Femur (tissue), 1 donor: ENCODE results near the gene INO80.
"Not testable (repeated sequence)": the region's sequence is repeated elsewhere in the genome, so short reads cannot be mapped to it uniquely, and the experiment has no call there.

Experiments used
- DNase-seq: peaks from one replicate; pipeline ENCODE4 v3.0.0-alpha.2; 2017

The INO80 gene, protein sequence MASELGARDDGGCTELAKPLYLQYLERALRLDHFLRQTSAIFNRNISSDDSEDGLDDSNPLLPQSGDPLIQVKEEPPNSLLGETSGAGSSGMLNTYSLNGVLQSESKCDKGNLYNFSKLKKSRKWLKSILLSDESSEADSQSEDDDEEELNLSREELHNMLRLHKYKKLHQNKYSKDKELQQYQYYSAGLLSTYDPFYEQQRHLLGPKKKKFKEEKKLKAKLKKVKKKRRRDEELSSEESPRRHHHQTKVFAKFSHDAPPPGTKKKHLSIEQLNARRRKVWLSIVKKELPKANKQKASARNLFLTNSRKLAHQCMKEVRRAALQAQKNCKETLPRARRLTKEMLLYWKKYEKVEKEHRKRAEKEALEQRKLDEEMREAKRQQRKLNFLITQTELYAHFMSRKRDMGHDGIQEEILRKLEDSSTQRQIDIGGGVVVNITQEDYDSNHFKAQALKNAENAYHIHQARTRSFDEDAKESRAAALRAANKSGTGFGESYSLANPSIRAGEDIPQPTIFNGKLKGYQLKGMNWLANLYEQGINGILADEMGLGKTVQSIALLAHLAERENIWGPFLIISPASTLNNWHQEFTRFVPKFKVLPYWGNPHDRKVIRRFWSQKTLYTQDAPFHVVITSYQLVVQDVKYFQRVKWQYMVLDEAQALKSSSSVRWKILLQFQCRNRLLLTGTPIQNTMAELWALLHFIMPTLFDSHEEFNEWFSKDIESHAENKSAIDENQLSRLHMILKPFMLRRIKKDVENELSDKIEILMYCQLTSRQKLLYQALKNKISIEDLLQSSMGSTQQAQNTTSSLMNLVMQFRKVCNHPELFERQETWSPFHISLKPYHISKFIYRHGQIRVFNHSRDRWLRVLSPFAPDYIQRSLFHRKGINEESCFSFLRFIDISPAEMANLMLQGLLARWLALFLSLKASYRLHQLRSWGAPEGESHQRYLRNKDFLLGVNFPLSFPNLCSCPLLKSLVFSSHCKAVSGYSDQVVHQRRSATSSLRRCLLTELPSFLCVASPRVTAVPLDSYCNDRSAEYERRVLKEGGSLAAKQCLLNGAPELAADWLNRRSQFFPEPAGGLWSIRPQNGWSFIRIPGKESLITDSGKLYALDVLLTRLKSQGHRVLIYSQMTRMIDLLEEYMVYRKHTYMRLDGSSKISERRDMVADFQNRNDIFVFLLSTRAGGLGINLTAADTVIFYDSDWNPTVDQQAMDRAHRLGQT (N-terminal part only)

DNA sequence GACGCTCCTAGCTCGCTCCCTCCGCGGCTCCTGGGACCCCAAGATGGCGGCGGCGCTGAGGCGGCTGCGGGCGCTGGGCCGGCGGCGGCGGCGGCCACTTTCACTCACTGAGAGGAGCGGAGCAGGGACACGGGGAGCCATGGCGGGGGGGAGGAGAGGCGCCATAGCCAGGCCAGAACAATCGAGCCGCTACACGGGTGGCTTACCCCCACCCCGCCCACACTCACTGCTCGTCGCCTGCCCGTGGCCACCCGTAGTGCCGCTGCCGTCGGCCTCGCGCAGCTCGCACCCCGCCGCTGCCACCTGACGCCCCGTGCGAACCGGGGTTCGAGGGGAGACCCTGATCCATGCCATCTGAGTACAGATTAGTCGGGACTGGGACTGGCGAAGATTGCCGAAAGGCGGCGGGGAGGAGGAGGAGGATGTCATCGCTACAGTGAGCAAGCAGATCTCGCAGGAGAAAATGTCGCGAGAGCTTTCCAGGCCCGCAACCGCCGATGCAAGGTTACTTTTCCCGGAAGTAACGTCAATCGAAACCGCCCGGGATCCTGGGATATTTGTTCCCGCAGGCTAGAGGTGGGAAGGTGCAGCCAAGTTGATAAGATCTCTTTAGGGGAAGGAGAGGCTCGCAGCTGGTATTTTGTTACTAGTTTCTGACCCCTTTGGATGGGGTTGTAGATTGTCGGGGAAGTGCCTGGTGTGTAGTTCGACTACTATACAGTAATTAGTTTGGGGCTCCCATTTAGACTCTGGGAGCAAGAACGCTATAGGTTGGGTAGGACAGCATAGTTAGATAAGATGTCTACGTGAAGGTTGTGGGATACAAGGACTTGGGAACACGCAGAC, at the start of gene INO80:
TSS of gene INO80 (minus strand) at position 165 of the 846 bp plus-strand sequence. CDS start 19,970 bp downstream, outside the sequence.
- DNase-seq, result peak; percentile 99

DNA sequence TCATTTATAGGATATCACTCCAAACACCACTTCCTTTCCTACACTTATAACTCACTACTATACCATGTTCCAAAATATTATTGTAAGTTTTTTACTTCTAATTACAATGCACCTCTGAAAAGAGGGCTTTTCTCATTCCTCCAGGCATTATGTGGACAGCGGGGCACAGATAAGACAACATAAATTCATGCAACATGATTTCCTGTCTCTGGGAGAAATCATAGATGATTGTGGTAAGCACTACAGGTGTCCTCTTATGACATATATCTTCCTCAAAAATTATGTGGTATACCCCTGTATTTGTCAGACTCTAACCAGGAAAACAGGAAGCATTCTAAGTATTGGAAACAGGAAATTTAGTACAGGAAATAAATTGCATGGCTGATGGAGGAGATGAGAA, 45.7 kb upstream of the INO80 start:
- no peak for DNase-seq

DNA sequence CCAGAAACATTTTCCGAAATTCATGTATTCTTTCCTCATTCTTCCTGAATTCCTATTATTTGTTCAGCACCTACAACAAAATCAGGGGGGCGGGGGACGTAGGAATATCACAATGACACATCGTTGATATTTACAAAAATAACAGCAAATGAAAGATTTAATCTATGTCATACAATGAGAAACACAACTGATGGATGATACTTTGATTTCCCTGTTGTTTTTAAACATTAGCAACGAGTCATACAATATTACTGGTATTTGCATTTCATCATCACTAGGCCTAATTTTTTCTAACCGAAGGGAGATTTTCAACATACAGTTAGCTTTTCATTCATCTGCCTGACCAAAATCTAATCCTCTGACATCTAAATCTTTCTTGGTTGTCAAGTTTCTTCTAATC, 45.3 kb upstream of the INO80 start:
- DNase-seq, result no peak

DNA sequence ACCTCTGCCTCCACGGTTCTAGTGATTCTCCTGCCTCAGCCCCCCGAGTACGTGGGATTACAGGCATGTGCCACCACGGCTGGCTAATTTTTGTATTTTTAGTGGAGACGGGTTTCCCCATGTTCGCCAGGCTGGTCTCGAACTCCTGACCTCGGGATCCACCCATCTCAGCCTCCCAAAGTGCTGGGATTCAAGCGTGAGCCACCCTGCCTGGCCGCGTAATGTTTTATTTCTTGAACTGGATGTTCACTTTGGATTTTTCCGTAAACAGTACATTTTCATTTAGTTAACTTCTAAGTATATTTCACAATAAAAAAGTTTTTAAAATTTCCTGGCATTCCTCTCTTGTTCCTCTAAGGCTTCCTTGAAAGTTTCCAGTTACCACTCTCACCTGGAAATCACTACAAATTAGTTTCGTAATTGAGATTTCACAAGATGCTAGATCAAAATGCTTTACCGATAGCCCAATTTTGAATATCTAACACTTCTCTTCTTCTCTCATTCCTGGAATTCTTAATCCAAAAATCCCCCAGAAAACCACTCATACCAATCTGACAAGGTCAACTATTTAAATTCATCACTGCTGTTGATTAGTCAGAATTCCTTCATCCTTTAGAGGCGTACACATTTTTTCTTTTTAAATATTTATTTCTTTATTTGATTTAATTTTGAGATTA, 44.7 kb upstream of the INO80 start:
- no peak for DNase-seq

DNA sequence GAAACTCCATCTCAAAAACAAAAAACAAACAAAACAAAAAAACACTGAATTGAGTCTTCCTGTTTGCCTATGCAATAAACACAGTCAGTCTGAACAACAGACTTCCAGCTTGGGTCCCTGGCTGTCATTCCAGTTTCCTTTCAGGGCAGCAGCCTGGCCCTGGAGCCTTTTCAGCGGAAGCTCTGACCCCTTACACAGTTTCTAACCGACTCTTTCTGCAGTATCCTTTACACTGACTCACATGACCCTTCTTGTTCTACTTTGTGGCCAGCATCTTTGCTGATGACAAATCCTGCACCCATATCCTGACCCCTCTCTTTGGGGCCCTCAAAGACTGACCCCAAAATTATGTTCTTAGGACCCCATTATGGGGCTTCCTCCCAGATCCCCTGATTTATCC, 38.3 kb upstream of the INO80 start:
- no peak for DNase-seq

DNA sequence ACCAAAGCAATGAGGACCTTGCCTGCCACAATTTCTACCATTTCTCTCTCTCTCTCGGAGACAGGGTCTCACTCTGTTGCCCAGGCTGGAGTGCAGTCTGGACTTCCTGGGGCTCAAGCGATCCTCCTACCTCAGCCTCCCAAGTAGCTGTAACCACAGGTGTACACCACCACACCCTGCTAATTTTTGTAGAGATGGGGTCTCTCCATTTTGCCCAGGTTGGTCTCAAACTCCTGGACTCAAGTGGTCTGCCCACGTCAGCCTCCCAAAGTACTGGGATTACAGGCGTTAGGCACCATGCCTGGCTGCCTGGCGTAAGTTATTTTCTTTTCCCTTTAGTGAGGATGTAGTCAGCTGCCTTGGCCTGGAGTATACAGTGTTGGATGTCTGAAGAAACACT, 37.7 kb upstream of the INO80 start:
- no peak for DNase-seq

DNA sequence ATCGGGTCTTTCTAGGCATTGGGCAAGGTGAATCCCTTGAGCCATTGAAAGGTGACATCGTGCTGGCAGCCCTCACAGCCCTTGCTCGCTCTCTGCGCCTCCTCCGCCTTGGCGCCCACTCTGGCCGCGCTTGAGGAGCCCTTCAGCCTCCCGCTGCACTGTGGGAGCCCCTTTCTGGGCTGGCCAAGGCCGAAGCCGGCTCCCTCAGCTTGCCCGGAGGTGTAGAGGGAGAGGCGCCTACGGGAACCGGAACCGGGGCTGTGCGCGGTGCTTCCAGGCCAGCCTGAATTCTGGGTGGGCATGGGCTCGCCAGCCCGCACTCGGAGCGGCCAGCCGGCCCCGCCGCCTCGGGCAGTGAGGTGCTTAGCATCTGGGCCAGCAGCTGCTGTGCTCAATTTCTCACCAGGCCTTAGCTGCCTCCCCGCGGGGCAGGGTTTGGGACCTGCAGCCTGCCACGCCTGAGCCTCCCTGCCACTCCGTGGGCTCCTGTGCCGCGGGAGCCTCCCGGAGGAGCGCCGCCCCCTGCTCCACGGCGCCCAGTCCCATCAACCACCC, 35.4 kb upstream of the INO80 start:
- DNase-seq, result no peak

DNA sequence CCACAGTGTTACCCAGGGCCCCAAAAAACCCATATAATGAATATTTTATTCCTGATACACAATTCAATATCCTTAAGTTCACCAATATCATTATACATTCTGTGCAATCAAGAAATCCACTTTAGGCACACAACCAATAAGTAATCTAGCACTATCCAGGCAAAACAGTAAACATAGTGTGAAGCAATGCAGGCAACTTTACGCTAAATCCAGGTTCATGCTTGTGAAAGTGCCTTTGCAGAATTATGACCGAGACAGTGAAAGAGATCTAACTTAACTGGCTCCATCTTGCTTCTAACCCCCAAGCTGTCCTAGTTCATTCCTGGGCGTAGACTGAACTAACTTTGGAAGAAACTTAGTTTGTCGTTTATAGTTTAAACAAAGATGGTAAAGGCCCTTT, 34.2 kb upstream of the INO80 start:
- no peak for DNase-seq

DNA sequence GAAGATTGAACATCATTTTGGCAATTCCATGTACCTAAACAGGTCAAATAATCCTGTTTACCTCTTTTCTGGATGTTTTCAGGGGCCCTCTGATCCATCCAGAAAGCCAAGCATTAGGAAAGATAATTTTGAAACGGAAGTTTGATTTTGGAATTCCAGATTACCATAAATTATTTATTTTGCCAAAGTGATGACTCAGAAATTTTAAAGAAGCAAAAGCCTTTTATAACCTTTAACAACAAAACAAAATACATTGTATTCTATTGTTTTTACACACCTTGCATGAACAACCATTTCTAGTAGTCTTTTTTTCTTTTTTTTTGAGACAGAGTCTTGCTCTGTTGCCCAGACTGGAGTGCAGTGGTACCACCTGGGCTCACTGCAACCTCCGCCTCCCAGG, 32.0 kb upstream of the INO80 start:
- DNase-seq, result no peak

DNA sequence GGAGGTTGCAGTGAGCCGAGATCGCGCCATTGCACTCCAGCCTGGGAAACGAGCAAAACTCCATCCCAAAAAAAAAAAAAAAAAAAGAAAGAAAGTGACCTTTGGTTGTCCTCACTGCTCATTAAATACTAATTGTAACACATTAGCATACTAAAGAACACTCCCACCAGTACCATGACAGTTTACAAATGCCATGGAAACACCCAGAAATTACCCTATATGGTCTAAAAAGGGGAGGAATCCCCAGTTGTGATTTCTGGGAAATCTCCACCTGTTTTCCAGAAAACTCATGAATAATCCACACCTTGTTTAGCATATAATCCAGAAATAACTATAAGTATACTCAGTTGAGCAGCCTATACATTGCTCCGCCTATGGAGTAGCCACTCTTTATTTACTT, 23.5 kb upstream of the INO80 start:
- no peak for DNase-seq

DNA sequence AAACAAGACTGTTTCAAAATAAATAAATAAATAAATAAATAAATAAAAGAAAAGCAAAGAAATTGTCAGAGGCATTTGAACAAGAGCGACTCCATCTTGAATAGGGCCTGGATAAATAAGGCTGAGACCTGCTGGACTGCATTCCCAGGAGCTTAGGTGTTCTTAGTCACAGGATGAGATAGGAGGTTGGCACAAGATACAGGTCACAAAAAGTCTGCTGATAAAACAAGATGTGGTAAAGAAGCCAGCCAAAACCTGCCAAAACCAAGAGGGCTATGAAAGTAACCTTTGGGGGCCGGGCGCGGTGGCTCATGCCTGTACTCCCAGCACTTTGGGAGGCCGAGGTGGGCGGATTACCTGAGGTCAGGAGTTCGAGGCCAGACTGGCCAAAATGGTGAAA, 23.0 kb upstream of the INO80 start:
- not testable (repeated sequence) for DNase-seq

DNA sequence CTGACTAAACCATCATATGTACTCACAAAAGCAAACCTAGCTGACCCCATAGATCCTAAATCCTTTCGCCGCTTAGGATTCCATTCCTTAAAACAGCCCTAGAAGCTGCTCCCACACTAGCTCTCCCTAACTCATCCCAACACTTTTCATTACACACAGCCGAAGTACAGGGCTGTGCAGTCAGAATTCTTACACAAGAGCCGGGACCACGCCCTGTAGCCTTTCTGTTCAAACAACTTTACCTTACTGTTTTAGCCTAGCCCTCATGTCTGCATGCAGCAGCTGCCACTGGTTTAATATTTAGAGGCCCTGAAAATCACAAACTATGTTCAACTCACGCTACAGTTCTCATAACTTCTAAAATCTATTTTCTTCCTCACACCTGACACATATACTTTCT, 19.5 kb upstream of the INO80 start:
- DNase-seq, result not testable (repeated sequence)

DNA sequence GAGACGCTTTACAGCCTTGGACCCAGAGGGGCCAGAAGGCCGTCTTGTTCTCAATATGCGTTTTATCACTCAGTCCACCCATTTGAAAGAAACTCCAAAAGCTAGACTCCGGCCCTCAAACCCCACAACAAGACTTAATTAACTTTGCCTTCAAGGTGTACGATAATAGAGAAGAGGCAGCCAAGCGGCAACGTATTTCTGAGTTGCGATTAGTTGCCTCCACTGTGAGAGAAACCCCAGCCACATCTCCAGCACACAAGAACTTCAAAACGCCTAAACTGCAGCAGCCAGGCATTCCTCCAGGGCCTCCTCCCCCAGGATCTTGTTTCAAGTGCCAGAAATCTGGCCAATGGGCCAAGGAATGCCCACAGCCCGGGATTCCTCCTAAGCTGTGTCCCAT, 17.4 kb upstream of the INO80 start:
- DNase-seq, result no peak

DNA sequence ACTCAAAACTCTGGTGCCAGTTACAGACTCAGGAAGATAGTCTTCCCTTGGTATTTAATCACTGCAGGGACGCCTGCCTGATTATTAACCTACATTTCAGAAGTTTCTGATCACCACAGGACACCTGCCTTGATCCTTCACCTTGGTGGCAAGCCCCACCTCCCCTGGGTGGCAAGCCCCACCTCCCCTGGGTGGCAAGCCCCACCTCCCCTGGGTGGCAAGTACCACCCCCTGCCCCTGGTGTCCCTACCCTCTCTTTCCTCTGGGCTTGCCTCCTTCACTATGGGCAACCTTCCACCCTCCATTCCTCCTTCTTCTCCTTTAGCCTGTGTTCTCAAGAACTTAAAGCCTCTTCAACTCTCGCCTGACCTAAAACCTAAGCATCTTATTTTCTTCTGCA, 16.0 kb upstream of the INO80 start:
- not testable (repeated sequence) for DNase-seq

DNA sequence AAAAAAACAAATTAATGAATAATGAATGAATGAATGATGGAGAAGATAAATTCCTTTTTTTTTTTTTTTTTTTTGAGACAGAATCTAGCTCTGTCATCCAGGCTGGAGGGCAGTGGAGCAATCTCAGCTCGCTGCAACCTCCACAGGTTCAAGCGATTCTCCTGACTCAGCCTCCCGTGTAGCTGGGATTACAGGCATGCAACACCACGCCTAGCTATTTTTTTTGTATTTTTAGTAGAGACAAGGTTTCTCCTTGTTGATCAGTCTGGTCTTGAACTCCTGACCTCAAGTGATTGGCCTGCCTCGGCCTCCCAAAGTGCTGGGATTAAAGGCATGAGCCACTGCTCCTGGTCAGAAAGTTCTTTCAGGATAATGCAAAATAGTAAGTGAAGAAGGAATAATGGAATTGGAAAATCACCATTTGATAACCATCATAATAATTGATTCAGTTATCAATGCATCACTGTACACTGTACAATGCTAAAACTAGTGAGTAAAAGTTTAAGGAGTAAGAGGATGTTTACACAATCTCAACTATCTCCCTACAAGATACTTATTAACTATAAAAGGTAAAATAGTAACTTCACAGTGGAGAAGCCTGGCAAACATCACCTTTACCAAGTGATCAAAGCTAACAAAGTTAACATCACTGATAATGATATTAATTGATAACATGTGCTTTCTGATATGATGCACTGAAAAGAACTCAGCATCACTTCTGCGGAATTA, 12.3 kb upstream of the INO80 start:
- no peak for DNase-seq

DNA sequence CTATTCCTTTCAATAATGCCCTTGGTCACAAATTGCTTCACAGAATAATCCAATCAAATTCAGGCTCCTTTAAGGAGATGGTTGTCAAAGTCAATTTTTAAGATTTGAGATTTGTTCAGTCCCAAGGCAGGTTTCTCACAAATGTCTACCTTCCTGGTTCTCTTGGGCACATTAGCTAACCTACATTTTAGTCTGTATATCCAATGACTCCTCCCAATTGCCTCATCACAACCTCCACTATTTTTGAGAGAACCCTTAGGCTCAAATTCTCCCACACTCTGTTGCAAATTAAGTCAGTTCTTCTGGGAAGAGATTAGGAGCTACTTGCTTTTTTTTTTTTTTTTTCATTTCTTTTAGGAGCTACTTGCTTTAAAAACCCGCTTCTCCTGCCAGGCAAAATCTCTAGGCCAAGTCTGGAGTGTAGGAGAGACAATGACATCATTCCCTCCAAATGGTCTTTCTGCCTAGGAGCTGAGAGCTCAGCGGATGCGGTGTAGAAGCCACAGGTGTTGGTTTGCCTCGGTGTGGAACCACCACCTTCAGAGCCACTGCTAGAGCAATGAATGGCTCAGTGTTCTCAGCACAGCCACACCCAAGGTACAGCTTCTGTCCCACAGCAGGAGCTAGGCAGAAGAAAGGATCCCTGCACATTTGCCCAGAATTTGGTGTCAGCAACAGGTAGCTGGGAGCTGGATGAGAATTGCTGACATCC, 10.0 kb upstream of the INO80 start:
- peak; percentile 31 for DNase-seq

DNA sequence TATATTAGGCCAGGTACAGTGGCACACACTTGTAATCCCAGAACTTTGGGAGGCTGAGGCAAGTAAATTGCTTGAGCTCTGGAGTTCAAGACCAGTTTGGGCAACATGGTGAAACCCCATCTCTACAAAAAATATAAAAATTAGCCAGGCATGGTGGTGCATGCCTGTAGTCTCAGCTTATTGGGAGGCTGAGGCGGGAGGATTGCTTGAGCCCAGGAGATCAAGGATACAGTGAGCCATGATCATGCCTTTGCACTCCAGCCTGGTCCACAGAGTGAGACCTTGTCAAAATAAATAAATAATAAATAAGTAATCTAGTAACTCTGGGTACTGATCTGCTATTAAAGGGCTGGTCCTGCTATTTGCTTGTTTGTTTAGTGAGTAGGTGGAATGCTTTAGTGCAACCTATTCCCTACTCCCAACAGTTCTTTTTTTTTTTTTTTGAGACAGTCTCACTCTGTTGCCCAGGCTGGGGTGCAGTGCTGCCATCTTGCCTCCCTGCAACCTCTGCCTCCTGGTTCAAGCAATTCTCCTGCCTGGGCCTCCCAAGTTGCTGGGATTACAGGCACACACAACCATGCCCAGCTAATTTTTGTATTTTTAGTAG, 9.1 kb upstream of the INO80 start:
- no peak for DNase-seq

DNA sequence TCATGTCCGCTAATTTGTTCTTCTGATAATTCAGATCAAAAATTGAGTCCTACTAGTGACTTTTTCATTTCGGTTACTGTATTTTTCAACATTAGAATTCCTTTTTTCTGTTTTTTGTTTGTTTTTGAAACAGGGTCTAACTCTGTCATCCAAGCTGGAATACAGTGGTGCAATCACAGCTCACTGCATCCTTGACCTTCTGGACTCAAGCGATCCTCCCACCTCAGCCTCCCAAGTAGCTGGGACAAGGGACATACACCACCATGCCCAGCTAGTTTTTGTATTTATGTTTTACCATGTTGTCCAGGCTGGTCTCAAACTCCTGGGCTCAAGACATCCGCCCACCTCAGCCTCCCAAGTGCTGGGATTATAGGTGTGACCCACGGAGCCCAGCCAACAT, 8.0 kb upstream of the INO80 start:
- no peak for DNase-seq

DNA sequence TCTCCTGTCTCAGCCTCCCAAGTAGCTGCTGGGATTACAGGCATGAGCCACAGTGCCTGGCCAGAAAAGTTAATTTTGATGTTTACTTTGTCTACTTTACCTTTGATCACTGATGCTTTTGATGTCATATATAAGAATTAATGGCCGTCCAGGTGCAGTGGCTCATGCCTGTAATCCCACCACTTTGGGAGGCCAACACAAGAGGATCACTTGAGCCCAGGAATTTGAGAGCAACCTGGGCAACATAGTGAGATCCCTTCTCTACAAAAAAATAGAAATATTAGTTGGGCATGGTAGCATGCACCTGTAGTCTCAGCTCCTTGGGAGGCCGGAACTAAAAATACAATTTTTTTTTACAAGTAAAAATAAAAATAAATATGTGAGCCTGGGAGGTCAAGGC, 6.8 kb upstream of the INO80 start:
- no peak for DNase-seq

DNA sequence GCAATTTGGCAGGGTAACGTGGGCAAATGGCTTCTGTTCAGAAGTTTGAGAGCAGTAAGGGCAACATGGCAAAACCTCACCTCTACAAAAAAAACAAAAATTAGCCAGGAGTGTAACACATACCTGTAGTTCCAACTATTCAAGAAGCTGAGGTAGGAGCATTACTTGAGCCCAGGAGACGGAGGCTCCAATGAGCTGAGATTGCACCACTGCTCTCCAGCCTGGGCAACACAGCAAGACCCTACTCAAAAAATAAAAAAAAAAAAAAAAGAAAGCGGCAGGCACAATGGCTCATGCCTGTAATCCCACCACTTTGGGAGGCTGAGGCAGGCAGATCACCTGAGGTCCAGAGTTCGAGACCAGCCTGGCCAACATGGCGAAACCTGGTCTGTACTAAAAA, 5.9 kb upstream of the INO80 start:
- DNase-seq, result no peak
